GM19238 (cell line): ENCODE measurements around the gene PITPNM3.
"Not testable (repeated sequence)": the region's sequence is repeated elsewhere in the genome, so short reads cannot be mapped to it uniquely, and the experiment has no call there.

Source experiments
- DNase-seq: peaks from one replicate; pipeline ENCODE4 v3.0.0; 2011; ENCODE audit warnings: low spot score; ENCODE audit not compliant: insufficient read length

PITPNM3 gene

DNA sequence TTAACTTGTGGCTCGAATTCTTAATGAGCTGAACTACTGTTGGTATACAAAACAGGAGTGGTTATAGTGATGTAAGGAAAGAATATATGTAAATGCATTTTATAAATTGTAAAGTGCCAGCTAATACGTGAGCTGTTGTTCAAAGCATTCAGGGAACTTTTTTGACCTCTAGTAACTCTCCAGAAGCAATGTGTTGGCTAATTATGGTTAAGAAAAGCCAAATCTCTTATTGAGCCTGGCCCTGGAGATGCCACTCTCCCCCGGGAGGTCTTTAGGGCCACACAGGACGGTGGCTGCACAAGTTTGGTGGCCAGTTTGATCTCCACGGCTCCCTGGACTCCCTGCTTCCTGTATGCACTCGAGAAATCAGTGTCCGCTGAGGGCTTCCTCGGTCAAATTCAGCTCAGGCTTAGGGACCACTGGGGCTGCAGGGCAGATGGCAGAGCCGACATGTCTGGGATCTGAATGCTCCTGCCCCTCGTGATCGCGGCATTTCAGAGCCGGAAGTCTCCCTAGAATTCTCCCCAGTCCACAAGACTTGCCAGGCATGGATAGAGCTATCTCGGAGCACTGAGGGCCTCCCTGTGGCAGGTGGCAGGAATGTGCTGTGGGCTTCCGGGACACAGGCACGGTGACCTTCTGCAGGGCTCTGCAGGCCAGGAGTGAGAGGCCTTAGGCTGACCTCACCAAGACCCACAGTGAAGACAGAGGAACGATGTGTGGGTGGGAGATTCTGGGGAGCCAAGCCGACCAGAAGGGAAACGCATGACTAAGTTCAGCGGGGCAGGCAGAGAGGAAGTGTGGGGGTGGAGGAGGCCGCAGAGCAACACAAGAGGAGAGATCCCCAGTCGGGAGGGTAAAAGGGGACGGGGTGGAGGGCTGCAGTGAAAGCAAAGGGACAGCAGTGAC lies 18.6 kb upstream of the PITPNM3 start:
- peak; percentile 47 for DNase-seq

DNA sequence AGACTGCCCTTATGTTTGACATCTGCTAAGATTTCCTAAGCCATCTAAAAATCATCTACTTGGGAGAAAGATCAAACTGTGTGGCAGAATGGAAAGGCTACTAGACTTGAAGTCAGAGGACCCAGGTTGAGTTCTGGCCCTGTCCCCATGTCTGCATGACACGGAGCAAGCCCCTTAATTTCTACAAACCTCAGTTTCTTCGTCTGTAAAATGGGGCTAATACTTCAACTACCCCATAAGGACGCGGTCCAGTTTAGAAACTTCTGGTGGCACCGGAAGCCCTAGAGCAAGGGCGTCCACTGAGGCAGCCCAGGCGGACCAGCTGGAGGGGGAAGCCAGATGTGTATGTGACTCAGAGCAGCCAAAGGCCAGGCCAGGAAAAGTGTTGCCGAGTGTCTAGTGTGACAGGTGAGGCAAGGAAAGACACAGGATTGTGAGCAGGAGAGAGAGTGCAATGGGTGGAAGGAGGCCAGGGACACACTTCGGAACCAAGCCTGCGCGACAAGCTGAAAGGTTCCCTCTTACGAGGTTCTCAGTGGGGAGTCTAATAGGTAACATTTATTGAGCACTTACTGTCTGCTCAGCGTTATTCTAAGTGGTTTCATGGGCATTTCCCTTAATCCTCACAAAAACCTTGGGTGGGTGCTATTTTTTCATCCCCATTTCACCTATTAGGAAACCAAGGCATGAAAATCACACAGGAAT lies 17.8 kb upstream of the PITPNM3 start:
- DNase-seq = no peak

DNA sequence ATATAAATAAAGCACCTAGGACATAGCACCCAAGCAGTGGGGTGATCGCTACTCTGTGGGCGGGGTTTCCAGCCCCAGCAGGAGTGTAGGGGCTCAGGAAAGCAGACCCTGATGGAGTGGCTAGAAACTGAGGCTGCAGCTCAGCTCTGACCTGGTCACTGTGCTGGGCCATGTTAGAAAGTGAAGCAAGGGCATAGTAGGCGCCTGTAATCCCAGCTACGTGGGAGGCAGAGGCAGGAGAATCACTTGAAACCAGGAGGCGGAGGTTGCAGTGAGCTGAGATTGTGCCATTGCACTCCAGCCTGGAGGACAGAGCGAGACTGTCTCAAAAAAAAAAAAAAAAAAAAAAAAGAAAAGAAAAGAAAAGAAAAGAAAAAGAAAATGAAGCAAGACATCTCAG lies 17.1 kb upstream of the PITPNM3 start:
- not testable (repeated sequence) for DNase-seq

DNA sequence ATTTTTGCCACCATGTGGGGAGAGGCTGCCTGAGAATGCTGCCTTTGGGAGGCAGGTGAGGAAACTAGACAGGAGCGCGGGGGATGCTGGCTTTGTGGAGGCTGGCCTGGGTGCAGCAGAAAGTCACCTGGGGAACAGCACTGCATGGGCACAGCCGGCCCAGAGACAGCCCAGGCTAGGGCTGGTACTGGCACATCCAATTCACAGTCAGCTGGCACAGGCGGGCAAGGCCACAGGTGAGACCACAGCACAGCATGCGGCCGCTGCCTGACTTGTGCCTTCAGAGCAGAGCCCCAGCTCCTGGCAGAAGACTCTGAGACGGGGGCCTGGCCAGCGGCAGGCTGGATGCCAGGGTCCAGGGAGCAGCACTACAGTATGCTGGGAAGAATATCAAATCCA lies 16.6 kb upstream of the PITPNM3 start:
- no peak for DNase-seq

DNA sequence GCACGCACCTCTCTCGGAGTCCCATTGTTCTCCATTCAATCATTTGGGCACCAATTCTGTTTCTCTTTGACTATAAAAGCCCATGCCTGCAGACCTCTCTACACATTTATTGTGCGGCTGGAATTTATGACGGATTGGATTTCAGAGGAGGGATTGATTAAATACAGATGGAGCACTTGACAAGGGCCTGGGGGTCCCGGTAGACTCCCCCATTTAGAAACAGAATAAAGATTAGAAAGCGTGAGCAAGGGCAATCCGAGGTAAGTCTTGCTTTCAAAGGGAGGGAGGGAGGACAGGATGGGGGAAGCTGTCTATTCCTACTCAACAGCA lies 15.1 kb upstream of the PITPNM3 start:
- DNase-seq = no peak

DNA sequence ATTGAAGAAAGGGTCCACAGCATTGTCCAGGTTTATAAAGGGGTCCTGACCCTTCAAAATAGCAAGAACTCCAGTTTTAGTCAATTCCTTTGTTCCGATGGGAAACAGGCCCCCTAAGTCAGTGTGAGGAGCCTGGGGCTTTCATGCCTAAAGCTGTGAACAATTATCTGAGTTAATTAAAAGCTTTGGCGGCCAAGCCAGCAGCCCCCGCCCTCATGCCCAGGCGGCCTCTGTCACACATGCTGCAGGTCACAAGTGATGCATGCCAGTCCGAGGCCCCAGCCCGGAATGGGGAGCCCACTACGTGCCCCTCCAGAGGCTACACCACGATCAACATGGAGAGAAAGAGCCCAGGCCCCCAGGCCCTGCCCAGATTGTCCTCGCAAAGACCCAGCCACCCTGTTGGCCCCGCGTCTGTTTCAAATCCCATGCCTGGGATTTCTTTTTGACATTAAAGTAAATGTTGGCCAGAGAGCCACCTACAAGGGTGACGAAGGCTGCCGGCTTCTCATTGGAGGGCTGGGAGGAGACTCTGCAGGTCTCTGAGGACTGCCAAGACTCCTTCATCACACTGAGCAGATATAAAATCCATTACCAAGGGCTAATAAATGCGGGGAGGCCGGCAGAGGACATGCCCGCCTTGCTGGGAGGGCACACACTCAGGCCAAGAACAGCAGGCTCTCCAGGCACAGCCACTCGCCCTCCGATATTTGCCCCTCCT lies 14.5 kb upstream of the PITPNM3 start:
- DNase-seq = no peak

DNA sequence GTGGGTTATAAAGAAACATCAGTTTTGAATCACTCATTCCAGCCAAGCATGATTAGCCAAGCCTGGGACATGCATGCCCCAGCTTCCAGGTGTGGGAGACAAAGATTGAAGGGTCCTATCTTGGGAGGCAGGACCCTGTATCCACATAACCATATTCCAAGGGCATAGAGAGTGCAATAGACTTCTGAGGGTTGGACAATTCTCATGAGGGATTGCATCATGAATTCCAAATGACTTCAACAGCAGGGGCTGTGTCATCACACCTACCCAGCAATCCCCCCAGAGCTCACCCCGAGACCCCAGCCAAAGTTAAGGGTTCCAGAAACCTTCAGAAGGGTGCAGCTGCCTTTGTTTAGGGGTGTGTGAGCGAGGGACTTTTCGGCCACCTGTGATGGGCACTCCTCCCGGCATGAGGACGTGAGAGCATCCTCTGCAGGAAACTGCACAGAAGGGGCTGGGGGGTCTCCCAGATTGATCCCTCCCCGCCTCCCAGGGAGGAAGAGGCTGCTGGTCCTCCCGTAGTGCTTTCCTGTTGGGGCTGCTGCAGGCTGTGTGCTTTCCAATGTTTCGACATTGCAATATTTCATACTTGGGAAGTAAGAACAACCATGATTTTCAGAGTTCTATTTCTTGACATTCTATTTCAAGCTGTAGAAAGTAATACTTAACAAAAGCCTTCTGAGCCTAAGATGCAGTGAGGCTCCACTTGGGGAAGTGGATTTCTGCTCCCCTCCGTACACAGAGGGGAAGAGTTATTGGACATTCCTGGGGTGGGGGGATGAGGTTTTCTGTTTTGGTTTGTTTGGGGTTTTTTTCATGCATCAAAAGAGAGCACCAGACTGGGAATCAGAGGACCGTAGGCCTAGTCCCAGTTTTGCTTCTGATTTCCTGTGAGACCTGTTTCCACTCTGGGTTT lies 13.3 kb upstream of the PITPNM3 start:
- no peak for DNase-seq

DNA sequence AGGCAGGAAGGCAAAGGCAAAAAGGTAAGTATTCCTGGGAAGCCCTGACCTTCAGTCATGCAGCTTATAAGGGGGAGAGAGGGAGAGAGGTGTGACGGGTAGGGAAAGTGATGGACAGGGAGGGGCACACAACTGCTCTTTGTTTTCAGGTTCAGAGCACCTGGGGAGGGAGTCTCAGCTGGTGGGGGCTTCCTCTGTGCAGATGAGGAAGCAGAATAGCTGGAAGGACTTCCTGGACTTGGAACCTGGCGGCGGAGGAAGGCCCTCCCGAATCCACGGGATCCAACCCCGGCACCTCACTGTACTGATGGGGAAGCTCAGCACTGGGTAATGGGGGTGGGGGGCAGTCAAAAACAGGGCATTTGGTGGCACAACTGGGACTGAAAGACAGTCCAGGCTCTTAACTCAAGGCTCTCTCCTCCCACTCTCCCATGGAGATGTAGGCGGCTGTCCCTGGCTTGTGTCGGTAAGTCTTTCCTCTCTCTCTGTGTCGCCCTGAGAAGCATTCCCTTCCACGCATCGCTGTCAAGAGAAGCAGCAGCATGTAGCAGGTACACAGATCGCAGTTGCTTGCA lies 11.9 kb upstream of the PITPNM3 start:
- no peak for DNase-seq

DNA sequence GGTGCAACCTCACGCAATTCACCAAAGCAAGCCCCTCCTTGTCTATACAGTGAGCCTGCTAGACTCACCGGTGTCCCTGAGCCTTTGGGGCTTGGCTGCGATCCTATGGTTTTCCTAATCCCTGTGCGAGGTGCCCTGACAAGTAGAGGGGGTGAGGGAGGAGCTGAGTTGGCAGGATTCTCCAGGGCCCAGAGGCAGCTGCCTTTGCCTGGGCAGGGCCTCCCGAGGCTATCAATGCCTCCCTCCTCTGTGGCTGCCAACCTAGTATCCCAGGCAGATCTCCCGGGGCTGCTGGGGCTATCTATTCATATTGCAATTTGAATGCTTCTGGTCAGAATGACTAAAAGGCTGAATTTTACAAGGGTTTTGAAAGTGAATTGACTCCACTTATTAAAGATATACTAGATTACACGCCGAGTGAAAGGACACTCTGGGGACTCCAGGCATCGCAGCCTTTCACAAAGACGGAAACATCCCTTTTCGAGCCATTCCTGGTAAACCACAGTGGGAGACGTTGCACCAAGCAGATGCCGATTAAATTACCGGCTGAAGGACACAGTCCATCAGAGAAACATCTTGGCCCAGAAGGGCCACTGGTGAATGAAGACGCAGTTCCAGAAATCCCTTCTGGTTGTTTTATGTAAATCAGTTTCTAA lies 11.3 kb upstream of the PITPNM3 start:
- no peak for DNase-seq

DNA sequence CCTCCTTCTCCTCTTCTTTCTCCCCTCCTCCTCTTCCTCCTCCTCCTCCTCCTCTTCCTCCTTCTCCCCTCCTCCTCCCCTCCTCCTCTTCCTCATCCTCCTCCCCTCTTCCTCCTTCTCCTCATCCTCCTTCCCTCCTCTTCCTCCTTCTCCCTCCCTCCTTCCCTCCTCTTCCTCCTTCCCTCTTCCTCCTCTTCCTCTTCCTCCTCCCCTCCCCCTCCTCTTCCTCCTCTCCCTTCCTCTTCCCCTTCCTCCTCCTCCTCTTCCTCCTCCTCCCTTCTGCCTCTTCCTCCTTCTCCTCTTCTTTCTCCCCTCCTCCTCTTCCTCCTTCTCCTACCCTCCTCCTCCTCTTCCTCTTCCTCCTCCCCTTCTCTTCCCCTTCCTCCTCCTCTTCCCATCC lies 5.1 kb upstream of the PITPNM3 start:
- DNase-seq = no peak

DNA sequence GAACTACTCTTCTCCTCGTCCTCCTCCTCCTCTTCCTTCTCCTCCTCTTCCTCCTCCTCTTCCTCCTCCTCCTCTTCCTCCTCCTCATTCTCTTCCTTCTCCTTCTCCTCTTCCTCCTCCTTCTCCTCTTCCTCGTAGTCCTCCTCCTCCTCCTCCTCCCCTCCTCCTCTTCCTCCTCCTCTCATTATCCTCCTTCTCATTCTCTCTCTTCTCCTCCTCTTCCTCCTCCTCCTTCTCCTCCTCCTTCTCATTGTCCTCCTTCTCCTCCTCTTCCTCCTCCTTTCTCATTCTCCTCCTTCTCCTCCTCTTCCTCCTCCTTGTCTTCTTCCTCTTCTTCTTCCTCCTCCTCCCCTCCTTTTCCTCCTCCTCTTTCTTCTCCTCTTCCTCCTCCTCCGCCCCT lies 4.1 kb upstream of the PITPNM3 start:
- no peak for DNase-seq

DNA sequence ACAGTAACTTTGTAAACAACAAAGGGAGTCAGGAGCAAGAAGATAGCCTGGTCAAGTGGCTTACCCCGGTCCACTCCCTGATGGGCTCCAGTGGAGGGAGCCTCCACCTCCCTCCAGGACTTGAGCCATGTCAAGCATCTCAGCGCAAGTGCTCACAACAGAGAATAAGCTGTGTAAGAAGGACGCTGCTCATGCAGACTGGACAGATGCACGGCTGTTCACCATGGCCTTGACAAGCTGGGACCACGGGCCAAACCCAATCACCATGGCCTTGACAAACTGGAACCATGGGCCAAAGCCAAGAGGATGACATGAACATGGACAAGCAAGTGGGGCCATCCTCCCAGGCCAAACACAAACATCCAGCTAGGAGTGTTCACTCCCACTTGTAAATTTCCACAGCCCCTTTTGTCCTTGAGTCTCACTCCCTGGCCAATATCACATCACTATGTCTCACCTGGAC lies 3.4 kb upstream of the PITPNM3 start:
- no peak for DNase-seq

DNA sequence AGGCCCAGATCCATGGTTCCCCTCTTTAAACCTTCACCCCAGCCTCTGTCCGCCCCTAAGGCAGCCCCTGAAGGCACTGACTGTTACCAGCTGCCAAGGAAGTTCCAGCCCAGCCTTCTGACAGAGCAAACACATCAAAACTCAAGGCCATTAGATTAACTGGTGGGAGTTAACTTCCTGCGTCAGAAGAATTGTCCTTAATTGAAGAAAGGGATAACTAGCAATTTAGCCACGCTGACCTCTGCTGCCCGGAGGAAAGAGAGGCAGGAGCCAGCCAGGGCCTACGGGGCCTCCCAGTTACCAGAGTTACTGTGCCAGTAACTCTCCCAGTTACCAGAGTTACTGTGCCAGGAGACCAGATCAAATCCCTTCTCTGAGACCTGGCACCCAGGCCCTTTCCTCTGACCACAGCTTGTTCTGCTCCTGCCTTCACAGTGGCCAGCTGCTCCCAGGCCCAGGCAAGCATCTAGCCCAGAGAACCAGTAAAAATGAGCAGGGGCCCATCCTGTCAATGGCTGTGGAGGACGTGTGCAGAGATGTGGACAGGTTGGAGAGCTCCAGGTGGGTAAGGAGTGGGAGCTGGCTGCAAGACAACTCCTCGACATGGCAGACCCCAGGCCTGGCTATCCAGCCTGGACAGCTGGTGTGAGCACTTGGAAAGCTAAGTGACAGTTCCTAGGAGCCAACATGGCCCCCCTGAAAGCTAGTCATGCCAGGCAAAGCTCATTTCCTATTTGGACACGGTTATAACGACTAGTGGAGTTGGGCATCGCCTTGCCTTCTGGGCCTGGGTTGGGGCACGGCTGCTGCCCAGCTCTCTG lies 2.8 kb upstream of the PITPNM3 start:
- no peak for DNase-seq

DNA sequence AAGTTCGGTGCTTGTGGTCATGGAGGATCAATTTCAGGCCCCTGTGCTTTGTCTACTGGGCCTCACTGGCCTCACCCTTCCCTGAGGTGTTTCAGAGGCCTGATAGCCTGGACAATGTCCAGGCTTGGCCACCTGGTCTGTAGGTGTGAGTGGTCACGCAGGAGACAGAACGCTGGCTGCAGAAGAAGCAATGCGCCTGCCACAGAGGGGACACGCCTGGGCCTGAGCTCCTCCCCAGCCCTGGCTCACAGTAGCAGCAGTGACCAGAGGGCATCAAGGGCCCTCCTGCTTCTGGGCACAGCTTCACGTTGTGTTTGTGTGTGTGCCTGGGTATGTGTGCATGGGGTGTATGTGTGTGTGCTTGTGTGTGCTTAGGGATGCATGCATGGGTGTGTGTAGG lies 1.9 kb upstream of the PITPNM3 start:
- no peak for DNase-seq

DNA sequence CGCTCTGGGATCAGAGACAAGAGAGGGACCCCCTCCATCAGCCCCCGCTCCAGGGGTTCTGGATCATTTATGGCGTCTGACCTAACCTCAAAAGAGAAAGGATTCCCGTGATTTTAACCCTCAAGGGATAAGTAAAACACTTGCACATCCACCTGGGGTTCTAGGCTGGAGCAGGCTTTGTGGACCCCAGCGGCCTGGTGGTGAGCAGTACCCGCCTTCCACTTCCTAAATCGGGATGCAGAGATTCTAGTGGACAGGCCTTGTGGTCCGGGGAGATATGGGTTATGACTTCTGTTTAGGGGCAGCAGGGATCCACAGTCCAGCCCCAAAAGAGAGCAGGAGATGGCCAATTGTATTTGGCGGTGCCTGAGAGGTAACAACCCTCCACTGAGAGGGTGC lies 684 bp upstream of the PITPNM3 start:
- no peak for DNase-seq

DNA sequence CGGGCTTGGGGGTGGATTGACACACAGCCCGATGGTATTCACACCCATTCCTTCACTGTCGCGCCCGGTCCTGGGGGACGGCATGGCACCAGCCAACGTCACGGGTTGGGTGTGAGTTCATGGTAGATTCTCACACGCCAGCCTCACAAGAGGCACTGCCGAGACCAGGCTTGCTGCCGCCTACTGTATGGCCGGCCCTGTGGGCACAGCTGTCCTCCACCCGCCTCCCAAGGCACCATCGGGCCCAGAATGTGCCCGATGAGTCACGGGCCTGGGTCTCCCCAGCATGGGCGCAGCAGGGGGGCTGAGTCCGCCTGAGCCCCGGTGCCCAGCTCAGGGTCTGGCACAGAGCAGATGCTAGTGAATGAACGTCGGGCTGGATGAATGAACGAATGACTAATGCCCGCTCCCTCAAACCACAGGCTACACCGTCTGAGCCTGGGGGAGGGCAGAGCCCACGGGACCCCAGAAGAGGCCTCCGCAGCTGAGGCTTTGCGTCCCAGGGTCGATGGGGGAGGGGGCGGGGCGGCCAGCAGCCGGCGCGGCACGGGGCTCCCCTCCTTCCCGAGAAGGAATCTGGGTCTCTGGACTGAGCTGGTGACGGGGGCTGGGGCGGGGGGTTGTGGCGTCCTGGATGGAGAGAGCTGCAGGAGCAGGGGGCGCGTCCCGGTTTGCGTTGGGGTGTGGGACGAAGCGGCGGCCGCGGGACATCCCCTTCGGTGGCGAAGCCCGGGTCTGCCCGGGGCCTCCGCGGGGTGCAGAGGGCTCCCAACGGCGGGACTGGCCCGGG lies 829 bp downstream of the PITPNM3 start:
- DNase-seq = no peak

DNA sequence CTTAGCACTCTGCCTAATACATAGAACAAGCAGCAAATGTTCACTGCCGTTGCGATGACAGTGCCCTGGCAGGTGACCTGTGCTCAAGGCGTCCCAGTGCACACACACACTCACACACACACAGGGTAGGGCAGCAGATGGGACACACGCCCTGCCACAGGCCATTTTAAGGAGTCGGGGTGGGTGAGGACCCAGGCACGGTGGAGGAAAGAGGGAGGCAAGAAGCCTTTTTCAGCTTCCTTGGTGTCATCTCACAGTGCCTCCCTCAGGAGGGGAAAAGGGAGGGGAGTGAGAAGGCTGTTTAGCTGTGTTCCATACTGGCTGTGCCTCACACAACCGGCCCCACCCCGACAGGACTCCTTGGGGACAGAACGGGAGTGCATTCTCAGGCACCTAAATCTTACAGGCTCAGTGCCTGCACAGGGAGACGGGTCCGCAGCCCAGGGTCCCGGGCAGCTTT lies 1.5 kb downstream of the PITPNM3 start:
- DNase-seq = no peak

DNA sequence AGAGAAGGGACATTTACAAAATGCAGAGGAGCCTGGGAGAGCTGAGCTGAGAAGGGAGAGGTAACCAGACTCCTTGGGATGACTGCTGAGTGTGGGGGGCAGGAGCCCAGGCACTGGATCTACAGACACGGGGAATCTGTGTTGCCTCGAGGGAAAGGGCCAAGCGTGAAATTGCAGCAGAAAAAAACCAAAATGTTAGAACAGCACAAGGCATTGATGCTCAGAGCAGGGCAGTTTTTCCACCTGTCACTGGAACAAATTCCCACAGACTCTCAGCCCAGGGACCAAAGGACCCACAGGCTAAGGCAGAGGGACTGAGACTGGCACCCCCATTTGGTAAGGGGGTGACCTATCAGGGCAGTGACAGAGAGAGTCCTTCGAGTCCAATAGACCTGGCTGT lies 2.0 kb downstream of the PITPNM3 start:
- no peak for DNase-seq
